Measurements from ENCODE around the gene MEGF9. TPM values are rescaled to one million over a fixed set of nuclear protein-coding genes. Genes with fewer than 3 reads are reported as not detected.
"Not testable (repeated sequence)": the region's sequence is repeated elsewhere in the genome, so short reads cannot be mapped to it uniquely, and the experiment has no call there.

The MEGF9 gene
- total RNA-seq, 5 donors from 2014 or later (not counting 1 experiment from before 2014, with no cell fraction given), result 10.4 to 15.5 (median 11.3) TPM

DNA sequence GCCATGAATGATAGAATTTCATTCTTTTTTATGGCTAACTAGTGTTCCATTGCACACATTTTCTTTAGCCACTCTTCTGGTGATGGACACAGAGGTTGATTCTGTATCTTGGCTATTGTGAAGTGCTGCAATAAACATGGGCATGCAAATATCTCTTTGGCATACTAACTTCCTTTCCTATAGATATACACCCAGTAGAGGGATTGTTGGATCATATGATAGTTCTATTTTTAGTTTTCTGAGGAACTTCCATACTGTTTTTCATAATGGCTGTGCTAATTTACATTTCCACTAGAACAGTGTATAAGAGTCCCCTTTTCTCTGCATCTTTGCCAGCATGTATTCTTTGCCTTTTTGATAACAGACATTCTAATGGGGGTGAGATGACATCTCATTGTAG, 83.9 kb downstream of the MEGF9 start:
- H3K9me3 Mint-ChIP-seq, result peaks cover 3 to 9% (median 7%) of the 10 kb centered on the region in 3 donors
- H3K27me3 ChIP-seq (replicated peaks in 1 of 2; ENCODE audit: control insufficient read depth in 2 of 2, extremely low read depth in 1 of 2, insufficient read depth in 2 of 2, low read length in 1 of 2), result no peaks in the 10 kb centered on the region
- no peaks in the 10 kb centered on the region for H3K9me3 ChIP-seq
- H3K4me3 ChIP-seq (ENCODE audit: control insufficient read depth in 1 of 2, extremely low read depth in 1 of 2, low read length in 1 of 2), result no peak overlapping the region
- H3K4me3 Mint-ChIP-seq, result no peak overlapping the region
- no peak for ATAC-seq (replicated peaks in 1 of 4)
- H3K36me3 ChIP-seq (ENCODE audit: control insufficient read depth in 2 of 2, extremely low read depth in 1 of 2, insufficient read depth in 1 of 2, low read length in 1 of 2), result no peaks in the 10 kb centered on the region
- no peak overlapping the region for H3K27ac Mint-ChIP-seq
- H3K36me3 Mint-ChIP-seq, result peaks cover 3% of the 10 kb centered on the region
- no peak overlapping the region for H3K27ac ChIP-seq (ENCODE audit: low read length)
- H3K4me1 ChIP-seq (ENCODE audit: control insufficient read depth in 1 of 2, extremely low read depth in 1 of 2, insufficient read depth in 2 of 2, low read length in 2 of 2), result no peaks in the 10 kb centered on the region
- POLR2A ChIA-PET, result no interaction called here
- CTCF ChIA-PET, result no interaction called here
- DNase-seq, result no peak
- no peaks in the 10 kb centered on the region for H3K27me3 Mint-ChIP-seq
- peaks cover 0 to 1% (median 0%) of the 10 kb centered on the region in 3 donors for H3K4me1 Mint-ChIP-seq

DNA sequence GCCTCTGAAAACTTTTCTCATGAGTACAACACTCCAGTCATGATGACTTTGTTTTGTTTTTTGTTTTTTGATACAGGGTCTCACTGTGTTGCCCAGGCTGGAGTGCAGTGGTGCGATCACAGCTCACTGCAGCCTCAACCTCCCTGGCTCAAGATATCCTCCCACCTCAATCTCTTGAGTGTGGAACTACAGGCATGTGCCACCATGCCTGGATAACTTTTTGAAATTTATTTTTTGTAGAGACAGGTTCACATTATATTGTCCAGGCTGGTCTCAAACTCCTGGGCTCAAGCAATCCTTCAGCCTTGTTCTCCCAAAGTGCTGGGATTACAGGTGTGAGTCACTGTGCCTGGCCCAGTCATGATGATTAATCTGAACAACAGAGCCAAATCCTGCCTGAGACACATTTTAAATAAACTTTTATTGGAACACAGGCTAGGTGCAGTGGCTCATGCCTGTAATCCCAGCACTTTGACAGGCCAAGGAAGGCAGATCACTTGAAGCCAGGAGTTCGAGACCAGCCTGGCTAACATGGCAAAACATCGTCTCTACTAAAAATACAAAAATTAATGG, 85.3 kb downstream of the MEGF9 start:
- H3K27ac ChIP-seq (ENCODE audit: low read length); H3K27ac Mint-ChIP-seq; H3K9me3 ChIP-seq; DNase-seq; H3K4me1 ChIP-seq (ENCODE audit: control insufficient read depth in 1 of 2, extremely low read depth in 1 of 2, insufficient read depth in 2 of 2, low read length in 2 of 2); H3K4me1 Mint-ChIP-seq; H3K36me3 ChIP-seq (ENCODE audit: control insufficient read depth in 2 of 2, extremely low read depth in 1 of 2, insufficient read depth in 1 of 2, low read length in 1 of 2); H3K9me3 Mint-ChIP-seq; H3K4me3 Mint-ChIP-seq; ATAC-seq (replicated peaks in 1 of 4); H3K36me3 Mint-ChIP-seq; H3K27me3 ChIP-seq (replicated peaks in 1 of 2; ENCODE audit: control insufficient read depth in 2 of 2, extremely low read depth in 1 of 2, insufficient read depth in 2 of 2, low read length in 1 of 2); H3K27me3 Mint-ChIP-seq; H3K4me3 ChIP-seq (ENCODE audit: control insufficient read depth in 1 of 2, extremely low read depth in 1 of 2, low read length in 1 of 2): not testable (repeated sequence)
- WGBS (ENCODE audit: insufficient coverage), result no CpG with 5 or more reads among the region's 3 CpGs
- POLR2A ChIA-PET, result interaction anchor here in 1 of 2 donors (0.6 kb wide), 2 partner anchors 19 to 192 kb away, joined by 6 read pairs; no protein-coding TSS in a partner anchor
- CTCF ChIA-PET, result interaction anchor here in 1 of 2 donors (0.6 kb wide), 1 partner anchor 245 kb away, joined by 6 read pairs; no protein-coding TSS in a partner anchor

DNA sequence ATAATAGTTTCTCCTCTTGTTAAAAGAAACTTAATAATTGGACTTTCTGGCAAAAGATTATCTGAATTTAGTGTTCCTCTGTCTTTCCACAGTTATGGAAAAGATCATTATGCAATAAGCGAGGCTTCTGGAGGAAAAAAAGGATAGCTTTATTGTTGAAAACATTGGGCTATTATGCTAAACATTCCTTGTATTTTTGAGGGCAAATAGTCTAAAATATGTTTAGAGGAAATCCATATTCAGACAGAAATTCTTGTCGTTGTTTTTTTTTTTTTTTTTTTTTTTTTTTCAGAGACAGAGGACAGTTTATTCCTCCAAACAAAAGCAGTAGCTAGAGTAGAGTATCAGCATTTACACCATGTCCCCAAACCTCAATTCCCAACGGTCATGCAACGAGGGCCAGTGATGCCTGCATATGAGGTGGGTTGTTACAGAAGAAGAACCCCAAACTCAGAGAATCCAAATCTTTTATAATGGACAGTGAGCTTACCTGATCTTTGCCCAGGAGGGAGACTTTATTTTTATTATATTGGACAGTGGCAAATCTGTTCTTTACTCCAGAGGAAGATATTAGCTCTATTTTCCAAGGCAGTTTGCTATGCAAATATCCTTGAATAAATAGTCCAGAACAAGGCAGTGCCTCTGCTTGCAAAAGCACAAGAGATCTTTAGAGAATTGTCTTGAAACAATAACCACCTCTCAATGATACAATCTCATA, 85.9 kb downstream of the MEGF9 start:
- POLR2A ChIA-PET, result interaction anchor here (0.6 to 0.7 kb wide), 3 partner anchors 19 to 226 kb away, joined by 3 to 6 read pairs (median 6); no protein-coding TSS in a partner anchor
- WGBS (ENCODE audit: insufficient coverage), result no CpG with 5 or more reads among the region's 4 CpGs
- no peak overlapping the region for H3K4me3 ChIP-seq (ENCODE audit: control insufficient read depth in 1 of 2, extremely low read depth in 1 of 2, low read length in 1 of 2)
- DNase-seq, result no peak
- peaks cover 0 to 1% (median 0%) of the 10 kb centered on the region in 3 donors for H3K4me1 Mint-ChIP-seq
- no peaks in the 10 kb centered on the region for H3K27me3 ChIP-seq (replicated peaks in 1 of 2; ENCODE audit: control insufficient read depth in 2 of 2, extremely low read depth in 1 of 2, insufficient read depth in 2 of 2, low read length in 1 of 2)
- H3K27ac Mint-ChIP-seq, result no peak overlapping the region
- H3K27ac ChIP-seq (ENCODE audit: low read length), result no peak overlapping the region
- H3K36me3 ChIP-seq (ENCODE audit: control insufficient read depth in 2 of 2, extremely low read depth in 1 of 2, insufficient read depth in 1 of 2, low read length in 1 of 2), result no peaks in the 10 kb centered on the region
- no peaks in the 10 kb centered on the region for H3K4me1 ChIP-seq (ENCODE audit: control insufficient read depth in 1 of 2, extremely low read depth in 1 of 2, insufficient read depth in 2 of 2, low read length in 2 of 2)
- H3K36me3 Mint-ChIP-seq, result peaks cover 5% of the 10 kb centered on the region
- no peaks in the 10 kb centered on the region for H3K9me3 Mint-ChIP-seq
- no peak overlapping the region for H3K4me3 Mint-ChIP-seq
- CTCF ChIA-PET, result interaction anchor here in 1 of 2 donors (0.6 to 1.1 kb wide), 5 partner anchors 9 to 245 kb away, joined by 4 to 8 read pairs (median 5); no protein-coding TSS in a partner anchor
- H3K27me3 Mint-ChIP-seq, result no peaks in the 10 kb centered on the region
- ATAC-seq (replicated peaks in 1 of 4), result no peak
- no peaks in the 10 kb centered on the region for H3K9me3 ChIP-seq

DNA sequence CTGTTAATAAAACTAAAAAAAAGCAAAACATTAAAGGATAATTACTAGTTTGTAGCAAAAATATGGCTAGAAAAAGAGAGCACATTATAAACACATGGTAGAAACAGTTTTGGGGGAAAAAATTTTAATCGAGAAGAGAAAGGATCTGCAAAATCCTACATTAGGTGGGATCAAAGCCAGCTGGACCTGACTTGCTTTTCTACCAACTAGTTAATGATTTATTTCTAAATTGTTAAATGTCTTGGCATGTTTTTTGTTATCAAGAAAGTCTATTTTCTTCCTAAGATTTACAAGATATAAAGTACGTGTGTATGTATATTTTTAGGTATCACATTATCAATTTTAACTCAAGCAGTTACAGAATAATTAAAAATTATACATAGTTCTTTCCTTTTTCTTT, 87.2 kb downstream of the MEGF9 start:
- Mint-ChIP-seq H3K27me3 (no peaks in the 10 kb centered on the region), H3K9me3 (no peaks in the 10 kb centered on the region), H3K27ac (no peak overlapping the region), H3K4me1 (peaks cover 0 to 1% (median 0%) of the 10 kb centered on the region in 3 donors), H3K36me3 (peaks cover 5% of the 10 kb centered on the region), H3K4me3 (no peak overlapping the region)
- Histone ChIP-seq H3K27me3 (replicated peaks in 1 of 2; ENCODE audit: control insufficient read depth in 2 of 2, extremely low read depth in 1 of 2, insufficient read depth in 2 of 2, low read length in 1 of 2) (no peaks in the 10 kb centered on the region), H3K4me1 (ENCODE audit: control insufficient read depth in 1 of 2, extremely low read depth in 1 of 2, insufficient read depth in 2 of 2, low read length in 2 of 2) (no peaks in the 10 kb centered on the region), H3K36me3 (ENCODE audit: control insufficient read depth in 2 of 2, extremely low read depth in 1 of 2, insufficient read depth in 1 of 2, low read length in 1 of 2) (peaks cover 0 to under 1% of the 10 kb centered on the region in 2 donors), H3K9me3 (no peaks in the 10 kb centered on the region), H3K27ac (ENCODE audit: low read length) (no peak overlapping the region), H3K4me3 (ENCODE audit: control insufficient read depth in 1 of 2, extremely low read depth in 1 of 2, low read length in 1 of 2) (no peak overlapping the region)
- ChIA-PET POLR2A (no interaction called here), CTCF (no interaction called here)
- ATAC-seq (replicated peaks in 1 of 4) (no peak), DNase-seq (no peak)
- no CpG with 5 or more reads among the region's 2 CpGs for WGBS (ENCODE audit: insufficient coverage)

DNA sequence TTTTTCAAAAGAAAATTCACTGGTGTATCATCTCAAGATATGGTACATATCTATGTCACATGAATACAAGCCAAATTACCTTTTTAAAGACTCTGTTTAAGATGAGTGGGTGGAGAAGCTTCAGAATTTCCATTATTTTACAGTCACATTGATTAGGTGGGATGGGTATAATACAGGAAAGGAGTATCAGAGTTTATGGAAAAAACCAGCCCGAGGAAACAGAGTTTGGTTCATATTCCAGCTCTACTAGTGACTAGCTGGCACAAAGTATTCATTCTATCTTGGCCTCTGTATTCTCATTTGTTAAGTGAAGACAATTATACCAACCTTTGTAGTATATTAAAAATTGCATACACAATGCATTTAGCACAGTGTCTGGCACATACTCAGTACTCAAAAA, 87.8 kb downstream of the MEGF9 start:
- ChIA-PET CTCF (no interaction called here), POLR2A (interaction anchor here in 1 of 2 donors (0.7 kb wide), 1 partner anchor 24 kb away, joined by 3 read pairs; no protein-coding TSS in a partner anchor)
- no peak overlapping the region for H3K4me3 Mint-ChIP-seq
- peaks cover 5% of the 10 kb centered on the region for H3K36me3 Mint-ChIP-seq
- Histone ChIP-seq H3K36me3 (ENCODE audit: control insufficient read depth in 2 of 2, extremely low read depth in 1 of 2, insufficient read depth in 1 of 2, low read length in 1 of 2) (peaks cover 0 to 5% of the 10 kb centered on the region in 2 donors), H3K4me3 (ENCODE audit: control insufficient read depth in 1 of 2, extremely low read depth in 1 of 2, low read length in 1 of 2) (no peak overlapping the region), H3K4me1 (ENCODE audit: control insufficient read depth in 1 of 2, extremely low read depth in 1 of 2, insufficient read depth in 2 of 2, low read length in 2 of 2) (no peaks in the 10 kb centered on the region), H3K27ac (ENCODE audit: low read length) (no peak overlapping the region), H3K27me3 (replicated peaks in 1 of 2; ENCODE audit: control insufficient read depth in 2 of 2, extremely low read depth in 1 of 2, insufficient read depth in 2 of 2, low read length in 1 of 2) (no peaks in the 10 kb centered on the region), H3K9me3 (no peaks in the 10 kb centered on the region)
- peaks cover 0 to 1% (median 0%) of the 10 kb centered on the region in 3 donors for H3K4me1 Mint-ChIP-seq
- DNase-seq, result no peak
- no peak for ATAC-seq (replicated peaks in 1 of 4)
- WGBS (ENCODE audit: insufficient coverage), result no CpG with 5 or more reads among the region's 1 CpG
- H3K27ac Mint-ChIP-seq, result peak overlapping the region in 1 of 2 donors; percentile 23
- no peaks in the 10 kb centered on the region for H3K9me3 Mint-ChIP-seq
- H3K27me3 Mint-ChIP-seq, result no peaks in the 10 kb centered on the region

DNA sequence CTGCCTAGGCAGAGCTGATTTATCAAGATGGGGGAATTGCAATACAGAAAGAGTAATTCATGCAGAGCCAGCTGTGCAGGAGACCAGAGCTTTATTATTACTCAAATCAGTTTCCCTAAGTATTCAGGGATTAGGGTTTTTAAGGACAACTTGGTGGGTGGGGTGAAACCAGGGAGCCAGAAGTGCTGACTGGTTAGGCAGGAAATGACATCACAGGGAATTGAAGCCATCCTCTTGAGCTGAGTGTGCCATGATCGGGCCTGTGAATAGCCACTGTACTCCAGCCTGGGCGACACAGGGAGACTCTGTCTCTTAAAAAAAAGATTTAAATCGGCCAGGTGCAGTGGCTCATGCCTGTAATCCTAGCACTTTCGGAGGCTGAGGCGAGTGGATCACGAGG, 89.0 kb downstream of the MEGF9 start:
- ChIA-PET CTCF (no interaction called here), POLR2A (no interaction called here)
- no peaks in the 10 kb centered on the region for H3K27me3 Mint-ChIP-seq
- peaks cover 1 to 2% (median 1%) of the 10 kb centered on the region in 3 donors for H3K4me1 Mint-ChIP-seq
- DNase-seq (no peak), ATAC-seq (replicated peaks in 1 of 4) (no peak)
- Histone ChIP-seq H3K27ac (ENCODE audit: low read length) (no peak overlapping the region), H3K4me1 (ENCODE audit: control insufficient read depth in 1 of 2, extremely low read depth in 1 of 2, insufficient read depth in 2 of 2, low read length in 2 of 2) (no peaks in the 10 kb centered on the region), H3K36me3 (ENCODE audit: control insufficient read depth in 2 of 2, extremely low read depth in 1 of 2, insufficient read depth in 1 of 2, low read length in 1 of 2) (peaks cover 0 to 5% of the 10 kb centered on the region in 2 donors), H3K9me3 (no peaks in the 10 kb centered on the region), H3K27me3 (replicated peaks in 1 of 2; ENCODE audit: control insufficient read depth in 2 of 2, extremely low read depth in 1 of 2, insufficient read depth in 2 of 2, low read length in 1 of 2) (no peaks in the 10 kb centered on the region), H3K4me3 (ENCODE audit: control insufficient read depth in 1 of 2, extremely low read depth in 1 of 2, low read length in 1 of 2) (no peak overlapping the region)
- peaks cover 5% of the 10 kb centered on the region for H3K36me3 Mint-ChIP-seq
- no peak overlapping the region for H3K27ac Mint-ChIP-seq
- H3K9me3 Mint-ChIP-seq, result no peaks in the 10 kb centered on the region
- no peak overlapping the region for H3K4me3 Mint-ChIP-seq
- WGBS (ENCODE audit: insufficient coverage), result 100% methylated on average over 6 of the region's 6 CpGs
